GM23338 (cell line): ENCODE measurements around the gene NIT2. TPM values are rescaled to one million over a fixed set of nuclear protein-coding genes. Genes with fewer than 3 reads are reported as not detected.

ENCODE experiments used
- ATAC-seq: fragments of 200-7000 bp; cut with Tn5 transposase; 3 replicates; pipeline ENCODE4 v1.9.1; 2020
- DNase-seq: peaks from one replicate; pipeline ENCODE4 v3.0.0-alpha.2; 2015; ENCODE audit warnings: low spot score
- H2AFZ ChIP-seq: fragments of 200-600 bp; sonication (generic); 2 replicates; pipeline ENCODE4 v1.8.0; 2016; ENCODE audit warnings: antibody characterized with exemption, mild to moderate bottlenecking, moderate library complexity
- H3F3A ChIP-seq: fragments of 200-600 bp; sonication (generic); replicated peaks from 2 replicates; pipeline ENCODE4 v1.8.0; 2017; ENCODE audit warnings: antibody characterized with exemption, mixed run types, low read depth
- H3K27ac ChIP-seq: fragments of 200-600 bp; sonication (generic); 2 replicates; pipeline ENCODE4 v1.6.1; 2016; ENCODE audit warnings: low read depth
- H3K27me3 ChIP-seq: fragments of 200-600 bp; sonication (generic); 2 replicates; pipeline ENCODE4 v1.8.0; 2016; ENCODE audit warnings: mild to moderate bottlenecking, mixed run types, moderate library complexity; ENCODE audit not compliant: insufficient read depth
- H3K36me3 ChIP-seq: fragments of 200-600 bp; sonication (generic); 2 replicates; pipeline ENCODE4 v1.8.0; 2016; ENCODE audit warnings: mild to moderate bottlenecking; ENCODE audit not compliant: insufficient read depth
- H3K4me1 ChIP-seq: fragments of 200-600 bp; sonication (generic); 2 replicates; pipeline ENCODE4 v1.8.0; 2016; ENCODE audit warnings: mild to moderate bottlenecking, moderate library complexity; ENCODE audit not compliant: insufficient read depth
- H3K4me2 ChIP-seq: fragments of 200-600 bp; sonication (generic); 2 replicates; pipeline ENCODE4 v1.7.1; 2017; ENCODE audit warnings: mixed run types
- H3K4me3 ChIP-seq: fragments of 200-600 bp; sonication (generic); 2 replicates; pipeline ENCODE4 v1.6.1; 2016; ENCODE audit warnings: mixed run types
- H3K79me2 ChIP-seq: fragments of 200-600 bp; sonication (generic); replicated peaks from 2 replicates; pipeline ENCODE4 v1.8.0; 2017; ENCODE audit warnings: mild to moderate bottlenecking; ENCODE audit not compliant: insufficient read depth
- H3K9me2 ChIP-seq: fragments of 200-600 bp; sonication (generic); 2 replicates; pipeline ENCODE4 v1.8.0; 2017; ENCODE audit not compliant: insufficient read depth
- H4K20me1 ChIP-seq: fragments of 200-600 bp; sonication (generic); replicated peaks from 2 replicates; pipeline ENCODE4 v1.8.0; 2017; ENCODE audit warnings: mild to moderate bottlenecking; ENCODE audit not compliant: insufficient read depth
- H3K27ac Mint-ChIP-seq: 2 replicates; pipeline ENCODE4 v1.8.0; 2020; ENCODE audit warnings: inconsistent platforms, mild to moderate bottlenecking, moderate library complexity, mixed read lengths
- H3K27me3 Mint-ChIP-seq: 3 replicates; pipeline ENCODE4 v1.8.0; 2022; ENCODE audit warnings: low read depth, mild to moderate bottlenecking, moderate library complexity, mixed read lengths, inconsistent platforms; ENCODE audit not compliant: insufficient read depth, poor library complexity
- H3K36me3 Mint-ChIP-seq: 3 replicates; pipeline ENCODE4 v1.8.0; 2021; ENCODE audit warnings: low read depth, mild to moderate bottlenecking, inconsistent platforms, moderate library complexity, mixed read lengths
- H3K4me1 Mint-ChIP-seq: 3 replicates; pipeline ENCODE4 v1.8.0; 2020; ENCODE audit warnings: mild to moderate bottlenecking, inconsistent platforms, mixed read lengths
- H3K4me3 Mint-ChIP-seq: 3 replicates; pipeline ENCODE4 v1.8.0; 2021; ENCODE audit warnings: moderate library complexity, mild to moderate bottlenecking, inconsistent platforms, mixed read lengths
- H3K9me3 Mint-ChIP-seq: 3 replicates; pipeline ENCODE4 v1.8.0; 2020; ENCODE audit warnings: moderate library complexity, mild to moderate bottlenecking, inconsistent platforms, mixed read lengths
- EZH2 ChIP-seq: fragments of 200-600 bp; sonication (generic); IDR thresholded peaks from one replicate; pipeline ENCODE4 v1.8.0; 2017; ENCODE audit warnings: antibody characterized with exemption, mild to moderate bottlenecking, low read depth; ENCODE audit not compliant: unreplicated experiment
- EZH2phosphoT487 ChIP-seq: fragments of 200-600 bp; sonication (generic); IDR thresholded peaks from one replicate; pipeline ENCODE4 v1.8.1; 2018; ENCODE audit warnings: antibody characterized with exemption; ENCODE audit not compliant: unreplicated experiment
- NANOG ChIP-seq: IDR thresholded peaks from 2 replicates; pipeline ENCODE4 v1.6.1; 2016; ENCODE audit warnings: antibody characterized with exemption, borderline replicate concordance
- POLR2AphosphoS5 ChIP-seq: IDR thresholded peaks from 2 replicates; pipeline ENCODE4 v1.6.1; 2016; ENCODE audit warnings: antibody characterized with exemption, low read depth
- STAT1 ChIP-seq: IDR thresholded peaks from one replicate; pipeline ENCODE4 v1.6.1; 2016; ENCODE audit warnings: antibody characterized with exemption; ENCODE audit not compliant: unreplicated experiment
- ZNF114 ChIP-seq: fragments of 250-450 bp; sonication (Bioruptor Pico); IDR thresholded peaks from 2 replicates; pipeline ENCODE4 v1.5.0; 2020; ENCODE audit warnings: mild to moderate bottlenecking, moderate library complexity
- ZNF331 ChIP-seq: fragments of 250-450 bp; sonication (Bioruptor Pico); IDR thresholded peaks from 2 replicates; pipeline ENCODE4 v1.5.0; 2020; ENCODE audit warnings: low read depth, mild to moderate bottlenecking, moderate library complexity
- polyA plus RNA-seq: library from polyadenylated mRNA; unstranded; fragments of >200 nt; fragmentation: Nextera tagmentation; extraction: Ambion mirVana; gene quantifications from 2 replicates; pipeline ENCODE4 v1.2.1, GENCODE V29; 2016
- total RNA-seq: library from RNA; depleted of rRNA; stranded (reverse); fragments of >200 nt; shearing (Covaris generic); gene quantifications from 2 replicates; pipeline ENCODE4 v1.2.3, GENCODE V29; 2014
- TF ChIP-seq, protein P1 (sequence below), 2 experiments: fragments of 200-600 bp in 1 of 2; sonication (generic) in 1 of 2; conservative IDR thresholded peaks; 2 replicates each; pipeline versions ENCODE4 v1.5.1 to v1.6.1; 2016 to 2017; ENCODE audit warnings: antibody characterized with exemption in 2 of 2, low read depth in 2 of 2, mild to moderate bottlenecking in 2 of 2, moderate library complexity in 1 of 2
- TF ChIP-seq, protein P2 (sequence below): IDR thresholded peaks from 2 replicates; pipeline ENCODE4 v1.6.1; 2016; ENCODE audit warnings: antibody characterized with exemption
- TF ChIP-seq, protein P3 (sequence below): fragments of 250-450 bp; sonication (Bioruptor Pico); IDR thresholded peaks from 2 replicates; pipeline ENCODE4 v1.5.0; 2020; ENCODE audit warnings: mild to moderate bottlenecking, moderate library complexity

Gene NIT2
- total and polyA plus RNA-seq, 2 experiments from 2014 or later: 19.2 to 53.7 TPM

DNA sequence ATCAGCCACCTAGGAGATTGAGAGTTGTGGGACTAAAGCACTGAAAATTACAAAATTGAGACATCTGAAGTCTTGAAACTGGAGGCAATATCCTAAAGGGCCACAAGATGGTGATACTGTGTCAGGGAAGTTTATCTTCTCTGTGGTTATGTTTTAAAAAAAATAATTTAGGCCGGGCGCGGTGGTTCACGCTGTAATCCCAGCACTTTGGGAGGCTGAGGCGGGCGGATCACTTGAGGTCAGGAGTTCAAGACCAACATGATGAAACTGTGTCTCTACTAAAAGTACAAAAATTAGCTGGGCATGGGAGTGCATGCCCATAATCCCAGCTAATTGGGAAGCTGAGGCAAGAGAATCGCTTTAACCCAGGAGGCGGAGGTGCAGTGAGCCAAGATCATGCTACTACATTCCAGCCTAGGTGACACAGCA is 17.9 kb upstream of the NIT2 start:
- H2AFZ ChIP-seq: no peak overlapping the region
- peaks cover 4% of the 10 kb centered on the region for H3K4me1 Mint-ChIP-seq
- no peaks in the 10 kb centered on the region for H4K20me1 ChIP-seq
- no peaks in the 10 kb centered on the region for H3K36me3 ChIP-seq
- no peak overlapping the region for H3K4me2 ChIP-seq
- H3K27me3 ChIP-seq: no peaks in the 10 kb centered on the region
- 0 out of 2 replicates have a peak, but pooled peaks cover 3% of the 10 kb centered on the region for H3K4me1 ChIP-seq
- H3K4me3 ChIP-seq: no peak overlapping the region
- no peak for TF ChIP-seq POLR2AphosphoS5
- TF ChIP-seq, protein P1, sequence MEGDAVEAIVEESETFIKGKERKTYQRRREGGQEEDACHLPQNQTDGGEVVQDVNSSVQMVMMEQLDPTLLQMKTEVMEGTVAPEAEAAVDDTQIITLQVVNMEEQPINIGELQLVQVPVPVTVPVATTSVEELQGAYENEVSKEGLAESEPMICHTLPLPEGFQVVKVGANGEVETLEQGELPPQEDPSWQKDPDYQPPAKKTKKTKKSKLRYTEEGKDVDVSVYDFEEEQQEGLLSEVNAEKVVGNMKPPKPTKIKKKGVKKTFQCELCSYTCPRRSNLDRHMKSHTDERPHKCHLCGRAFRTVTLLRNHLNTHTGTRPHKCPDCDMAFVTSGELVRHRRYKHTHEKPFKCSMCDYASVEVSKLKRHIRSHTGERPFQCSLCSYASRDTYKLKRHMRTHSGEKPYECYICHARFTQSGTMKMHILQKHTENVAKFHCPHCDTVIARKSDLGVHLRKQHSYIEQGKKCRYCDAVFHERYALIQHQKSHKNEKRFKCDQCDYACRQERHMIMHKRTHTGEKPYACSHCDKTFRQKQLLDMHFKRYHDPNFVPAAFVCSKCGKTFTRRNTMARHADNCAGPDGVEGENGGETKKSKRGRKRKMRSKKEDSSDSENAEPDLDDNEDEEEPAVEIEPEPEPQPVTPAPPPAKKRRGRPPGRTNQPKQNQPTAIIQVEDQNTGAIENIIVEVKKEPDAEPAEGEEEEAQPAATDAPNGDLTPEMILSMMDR (conservative IDR thresholded peaks at IDR 0.05; ENCODE audit: low read depth in 2 of 2): peak; percentile 66 to 79
- ATAC-seq: no peak; the same call in 2 of the 3 replicates
- H3K27ac ChIP-seq: no peak overlapping the region
- H3K27me3 Mint-ChIP-seq: peaks cover 1% of the 10 kb centered on the region
- H3K9me2 ChIP-seq: no peaks in the 10 kb centered on the region
- no peaks in the 10 kb centered on the region for H3K36me3 Mint-ChIP-seq
- DNase-seq: peak; percentile 77
- H3K9me3 Mint-ChIP-seq: no peaks in the 10 kb centered on the region
- no peak overlapping the region for H3K4me3 Mint-ChIP-seq
- no peak overlapping the region for H3K27ac Mint-ChIP-seq
- no peaks in the 10 kb centered on the region for H3F3A ChIP-seq
- H3K79me2 ChIP-seq: no peaks in the 10 kb centered on the region

DNA sequence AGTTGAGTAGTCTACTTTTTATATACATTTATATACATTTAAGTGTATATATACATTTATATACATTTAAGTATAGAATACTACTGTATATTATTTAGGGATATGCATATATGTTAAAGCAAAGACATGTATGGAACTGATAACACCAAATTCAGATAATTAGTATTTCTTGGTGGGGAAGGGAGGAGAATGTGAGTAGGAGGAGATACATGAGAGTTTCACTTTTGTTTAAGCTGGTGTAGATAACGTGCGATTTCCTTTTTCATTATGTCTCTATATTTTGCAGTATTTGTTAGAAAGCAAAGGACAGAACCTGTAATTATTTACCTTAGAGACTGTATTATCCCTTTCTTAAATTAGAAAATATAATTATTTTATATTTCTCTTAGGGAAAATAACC is 16.6 kb upstream of the NIT2 start:
- Histone ChIP-seq H3K27ac (no peak overlapping the region), H4K20me1 (no peaks in the 10 kb centered on the region), H3K36me3 (no peaks in the 10 kb centered on the region), H3K27me3 (no peaks in the 10 kb centered on the region), H3F3A (no peaks in the 10 kb centered on the region), H3K4me1 (no peaks in the 10 kb centered on the region), H2AFZ (no peak overlapping the region), H3K79me2 (no peaks in the 10 kb centered on the region), H3K4me3 (no peak overlapping the region), H3K9me2 (no peaks in the 10 kb centered on the region), H3K4me2 (no peak overlapping the region)
- H3K4me1 Mint-ChIP-seq: no peaks in the 10 kb centered on the region
- no peaks in the 10 kb centered on the region for H3K36me3 Mint-ChIP-seq
- DNase-seq: no peak
- no peaks in the 10 kb centered on the region for H3K9me3 Mint-ChIP-seq
- no peak overlapping the region for H3K27ac Mint-ChIP-seq
- no peak overlapping the region for H3K4me3 Mint-ChIP-seq
- ATAC-seq: no peak
- H3K27me3 Mint-ChIP-seq: peaks cover 1% of the 10 kb centered on the region
- TF ChIP-seq EZH2 (no peak), POLR2AphosphoS5 (no peak), ZNF331 (CRISPR knock-in tag) (no peak), NANOG (no peak), ZNF114 (CRISPR knock-in tag) (no peak), STAT1 (no peak), EZH2phosphoT487 (no peak)
- TF ChIP-seq, protein P2, sequence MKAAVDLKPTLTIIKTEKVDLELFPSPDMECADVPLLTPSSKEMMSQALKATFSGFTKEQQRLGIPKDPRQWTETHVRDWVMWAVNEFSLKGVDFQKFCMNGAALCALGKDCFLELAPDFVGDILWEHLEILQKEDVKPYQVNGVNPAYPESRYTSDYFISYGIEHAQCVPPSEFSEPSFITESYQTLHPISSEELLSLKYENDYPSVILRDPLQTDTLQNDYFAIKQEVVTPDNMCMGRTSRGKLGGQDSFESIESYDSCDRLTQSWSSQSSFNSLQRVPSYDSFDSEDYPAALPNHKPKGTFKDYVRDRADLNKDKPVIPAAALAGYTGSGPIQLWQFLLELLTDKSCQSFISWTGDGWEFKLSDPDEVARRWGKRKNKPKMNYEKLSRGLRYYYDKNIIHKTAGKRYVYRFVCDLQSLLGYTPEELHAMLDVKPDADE: no peak
- TF ChIP-seq, protein P1 (conservative IDR thresholded peaks at IDR 0.05; ENCODE audit: low read depth in 2 of 2): no peak
- TF ChIP-seq, protein P3, sequence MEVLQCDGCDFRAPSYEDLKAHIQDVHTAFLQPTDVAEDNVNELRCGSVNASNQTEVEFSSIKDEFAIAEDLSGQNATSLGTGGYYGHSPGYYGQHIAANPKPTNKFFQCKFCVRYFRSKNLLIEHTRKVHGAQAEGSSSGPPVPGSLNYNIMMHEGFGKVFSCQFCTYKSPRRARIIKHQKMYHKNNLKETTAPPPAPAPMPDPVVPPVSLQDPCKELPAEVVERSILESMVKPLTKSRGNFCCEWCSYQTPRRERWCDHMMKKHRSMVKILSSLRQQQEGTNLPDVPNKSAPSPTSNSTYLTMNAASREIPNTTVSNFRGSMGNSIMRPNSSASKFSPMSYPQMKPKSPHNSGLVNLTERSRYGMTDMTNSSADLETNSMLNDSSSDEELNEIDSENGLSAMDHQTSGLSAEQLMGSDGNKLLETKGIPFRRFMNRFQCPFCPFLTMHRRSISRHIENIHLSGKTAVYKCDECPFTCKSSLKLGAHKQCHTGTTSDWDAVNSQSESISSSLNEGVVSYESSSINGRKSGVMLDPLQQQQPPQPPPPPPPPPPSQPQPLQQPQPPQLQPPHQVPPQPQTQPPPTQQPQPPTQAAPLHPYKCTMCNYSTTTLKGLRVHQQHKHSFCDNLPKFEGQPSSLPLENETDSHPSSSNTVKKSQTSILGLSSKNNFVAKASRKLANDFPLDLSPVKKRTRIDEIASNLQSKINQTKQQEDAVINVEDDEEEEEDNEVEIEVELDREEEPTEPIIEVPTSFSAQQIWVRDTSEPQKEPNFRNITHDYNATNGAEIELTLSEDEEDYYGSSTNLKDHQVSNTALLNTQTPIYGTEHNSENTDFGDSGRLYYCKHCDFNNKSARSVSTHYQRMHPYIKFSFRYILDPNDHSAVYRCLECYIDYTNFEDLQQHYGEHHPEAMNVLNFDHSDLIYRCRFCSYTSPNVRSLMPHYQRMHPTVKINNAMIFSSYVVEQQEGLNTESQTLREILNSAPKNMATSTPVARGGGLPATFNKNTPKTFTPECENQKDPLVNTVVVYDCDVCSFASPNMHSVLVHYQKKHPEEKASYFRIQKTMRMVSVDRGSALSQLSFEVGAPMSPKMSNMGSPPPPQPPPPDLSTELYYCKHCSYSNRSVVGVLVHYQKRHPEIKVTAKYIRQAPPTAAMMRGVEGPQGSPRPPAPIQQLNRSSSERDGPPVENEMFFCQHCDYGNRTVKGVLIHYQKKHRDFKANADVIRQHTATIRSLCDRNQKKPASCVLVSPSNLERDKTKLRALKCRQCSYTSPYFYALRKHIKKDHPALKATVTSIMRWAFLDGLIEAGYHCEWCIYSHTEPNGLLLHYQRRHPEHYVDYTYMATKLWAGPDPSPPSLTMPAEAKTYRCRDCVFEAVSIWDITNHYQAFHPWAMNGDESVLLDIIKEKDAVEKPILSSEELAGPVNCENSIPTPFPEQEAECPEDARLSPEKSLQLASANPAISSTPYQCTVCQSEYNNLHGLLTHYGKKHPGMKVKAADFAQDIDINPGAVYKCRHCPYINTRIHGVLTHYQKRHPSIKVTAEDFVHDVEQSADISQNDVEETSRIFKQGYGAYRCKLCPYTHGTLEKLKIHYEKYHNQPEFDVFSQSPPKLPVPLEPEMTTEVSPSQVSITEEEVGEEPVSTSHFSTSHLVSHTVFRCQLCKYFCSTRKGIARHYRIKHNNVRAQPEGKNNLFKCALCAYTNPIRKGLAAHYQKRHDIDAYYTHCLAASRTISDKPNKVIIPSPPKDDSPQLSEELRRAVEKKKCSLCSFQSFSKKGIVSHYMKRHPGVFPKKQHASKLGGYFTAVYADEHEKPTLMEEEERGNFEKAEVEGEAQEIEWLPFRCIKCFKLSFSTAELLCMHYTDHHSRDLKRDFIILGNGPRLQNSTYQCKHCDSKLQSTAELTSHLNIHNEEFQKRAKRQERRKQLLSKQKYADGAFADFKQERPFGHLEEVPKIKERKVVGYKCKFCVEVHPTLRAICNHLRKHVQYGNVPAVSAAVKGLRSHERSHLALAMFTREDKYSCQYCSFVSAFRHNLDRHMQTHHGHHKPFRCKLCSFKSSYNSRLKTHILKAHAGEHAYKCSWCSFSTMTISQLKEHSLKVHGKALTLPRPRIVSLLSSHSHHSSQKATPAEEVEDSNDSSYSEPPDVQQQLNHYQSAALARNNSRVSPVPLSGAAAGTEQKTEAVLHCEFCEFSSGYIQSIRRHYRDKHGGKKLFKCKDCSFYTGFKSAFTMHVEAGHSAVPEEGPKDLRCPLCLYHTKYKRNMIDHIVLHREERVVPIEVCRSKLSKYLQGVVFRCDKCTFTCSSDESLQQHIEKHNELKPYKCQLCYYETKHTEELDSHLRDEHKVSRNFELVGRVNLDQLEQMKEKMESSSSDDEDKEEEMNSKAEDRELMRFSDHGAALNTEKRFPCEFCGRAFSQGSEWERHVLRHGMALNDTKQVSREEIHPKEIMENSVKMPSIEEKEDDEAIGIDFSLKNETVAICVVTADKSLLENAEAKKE (CRISPR knock-in tag): no peak
